Measurements from ENCODE around the gene CSNK2A1. TPM values are rescaled to one million over a fixed set of nuclear protein-coding genes. Genes with fewer than 3 reads are reported as not detected.

CSNK2A1 gene
- polyA plus RNA-seq, 3 donors = 31.7 to 55.5 (median 35.2) TPM

DNA sequence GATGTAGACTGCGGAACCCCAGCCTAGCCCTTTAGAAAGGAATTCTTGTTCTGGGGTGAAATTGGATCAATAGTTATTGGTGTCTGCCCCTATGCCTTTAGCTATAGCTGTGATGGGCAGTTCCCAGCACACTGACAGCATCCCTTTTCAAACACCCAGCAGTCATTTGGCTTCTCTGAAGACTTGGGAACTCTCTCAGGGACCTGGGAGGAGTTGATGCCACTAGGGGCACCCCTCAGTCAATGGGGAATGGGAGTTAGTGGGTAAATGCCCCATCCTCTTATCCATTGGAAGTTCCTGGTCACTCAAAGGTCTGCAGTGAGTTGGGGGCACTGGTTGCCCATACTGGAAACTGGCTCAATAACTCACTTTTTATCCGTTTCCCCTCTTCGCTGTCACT lies 31.6 kb upstream of the CSNK2A1 start:
- H3K4me3 ChIP-seq (replicated peaks in 1 of 3; ENCODE audit: low read depth in 2 of 3, low read length in 3 of 3) = no peak overlapping the region
- peaks cover 0 to 26% of the 10 kb centered on the region in 2 donors for H3K27me3 ChIP-seq (ENCODE audit: control insufficient read depth in 2 of 2, insufficient read depth in 2 of 2, low read length in 2 of 2)
- H2AFZ ChIP-seq (ENCODE audit: insufficient read depth, low read depth, low read length, poor library complexity, severe bottlenecking) = no peak overlapping the region
- DNase-seq = no peak
- no CpG with 5 or more reads among the region's 3 CpGs for WGBS (ENCODE audit: insufficient coverage)
- H3K36me3 Mint-ChIP-seq = no peaks in the 10 kb centered on the region
- TF ChIP-seq, protein P1, sequence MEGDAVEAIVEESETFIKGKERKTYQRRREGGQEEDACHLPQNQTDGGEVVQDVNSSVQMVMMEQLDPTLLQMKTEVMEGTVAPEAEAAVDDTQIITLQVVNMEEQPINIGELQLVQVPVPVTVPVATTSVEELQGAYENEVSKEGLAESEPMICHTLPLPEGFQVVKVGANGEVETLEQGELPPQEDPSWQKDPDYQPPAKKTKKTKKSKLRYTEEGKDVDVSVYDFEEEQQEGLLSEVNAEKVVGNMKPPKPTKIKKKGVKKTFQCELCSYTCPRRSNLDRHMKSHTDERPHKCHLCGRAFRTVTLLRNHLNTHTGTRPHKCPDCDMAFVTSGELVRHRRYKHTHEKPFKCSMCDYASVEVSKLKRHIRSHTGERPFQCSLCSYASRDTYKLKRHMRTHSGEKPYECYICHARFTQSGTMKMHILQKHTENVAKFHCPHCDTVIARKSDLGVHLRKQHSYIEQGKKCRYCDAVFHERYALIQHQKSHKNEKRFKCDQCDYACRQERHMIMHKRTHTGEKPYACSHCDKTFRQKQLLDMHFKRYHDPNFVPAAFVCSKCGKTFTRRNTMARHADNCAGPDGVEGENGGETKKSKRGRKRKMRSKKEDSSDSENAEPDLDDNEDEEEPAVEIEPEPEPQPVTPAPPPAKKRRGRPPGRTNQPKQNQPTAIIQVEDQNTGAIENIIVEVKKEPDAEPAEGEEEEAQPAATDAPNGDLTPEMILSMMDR (IDR thresholded peaks at IDR 0.05) = no peak
- H3K4me2 ChIP-seq (replicated peaks; ENCODE audit: extremely low read depth, low read length, poor library complexity, severe bottlenecking) = no peak overlapping the region
- H3K9me3 Mint-ChIP-seq = peaks cover 0 to 1% (median 0%) of the 10 kb centered on the region in 7 donors
- no peaks in the 10 kb centered on the region for H3K79me2 ChIP-seq (ENCODE audit: insufficient read depth, low read length)
- no peak overlapping the region for H3K4me3 Mint-ChIP-seq
- no peaks in the 10 kb centered on the region for H3K4me1 ChIP-seq (ENCODE audit: control insufficient read depth in 1 of 2, insufficient read depth in 2 of 2, low read length in 2 of 2)
- intact Hi-C loops (cut with micrococcal nuclease) = no loop called here
- no peak overlapping the region for H3K9ac ChIP-seq (ENCODE audit: insufficient read depth, low read length, poor library complexity, severe bottlenecking)
- H4K20me1 ChIP-seq (ENCODE audit: insufficient read depth, low read length) = no peaks in the 10 kb centered on the region
- peaks cover 6% of the 10 kb centered on the region for H3K4me1 Mint-ChIP-seq
- H3K27ac ChIP-seq (ENCODE audit: low read depth in 1 of 2, low read length in 2 of 2) = no peak overlapping the region
- H3K36me3 ChIP-seq (replicated peaks in 1 of 2; ENCODE audit: control insufficient read depth in 1 of 2, insufficient read depth in 2 of 2, low read length in 2 of 2) = no peaks in the 10 kb centered on the region
- H3K27ac Mint-ChIP-seq = no peak overlapping the region
- H3K27me3 Mint-ChIP-seq (ENCODE audit: low read depth in 3 of 3) = peaks cover 24 to 36% (median 27%) of the 10 kb centered on the region in 3 donors
- H3K9me3 ChIP-seq (replicated peaks in 1 of 2; ENCODE audit: control insufficient read depth in 1 of 2, insufficient read depth in 1 of 2, low read length in 2 of 2) = no peaks in the 10 kb centered on the region

DNA sequence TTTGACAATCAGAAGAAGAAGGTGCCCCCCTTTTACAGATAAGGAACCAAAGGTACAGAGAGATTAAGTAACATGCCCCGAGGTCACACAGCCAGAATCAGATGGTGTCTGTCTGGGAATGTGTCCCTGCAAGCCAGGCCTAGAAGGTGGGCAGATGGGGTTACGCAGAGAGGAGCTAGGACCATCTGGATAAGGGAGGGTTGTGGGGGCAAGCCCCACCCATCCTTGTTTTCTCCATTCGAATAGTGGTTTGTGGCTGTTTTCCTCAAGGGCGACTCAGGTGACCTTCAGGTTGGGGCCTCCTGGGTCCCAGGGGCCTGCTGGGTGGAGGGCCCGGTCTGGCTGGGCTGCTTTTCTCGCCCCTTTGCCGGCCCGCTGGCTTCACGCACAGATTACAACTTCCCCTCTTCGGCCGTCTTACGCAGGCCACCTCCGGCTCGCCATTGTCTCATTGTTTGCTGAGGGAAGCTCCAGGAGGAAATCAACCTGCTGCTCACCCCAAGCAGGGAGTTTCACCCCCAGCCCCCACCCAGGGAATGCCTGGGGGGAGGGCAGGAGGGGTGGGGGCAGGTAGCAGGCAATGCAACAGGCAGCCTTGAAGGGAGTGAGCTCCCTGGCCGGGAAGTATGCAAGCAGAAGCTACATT lies 30.8 kb upstream of the CSNK2A1 start:
- peaks cover 25 to 40% (median 29%) of the 10 kb centered on the region in 3 donors for H3K27me3 Mint-ChIP-seq (ENCODE audit: low read depth in 3 of 3)

More for the DNA sequence above, 30.8 kb upstream of the CSNK2A1 start:
- H3K27ac ChIP-seq (ENCODE audit: low read depth in 1 of 2, low read length in 2 of 2) = no peak overlapping the region
- H3K27ac Mint-ChIP-seq = no peak overlapping the region
- no peaks in the 10 kb centered on the region for H4K20me1 ChIP-seq (ENCODE audit: insufficient read depth, low read length)
- WGBS (ENCODE audit: insufficient coverage) = 80% methylated on average over 3 of the region's 15 CpGs
- H3K79me2 ChIP-seq (ENCODE audit: insufficient read depth, low read length) = no peaks in the 10 kb centered on the region
- H3K9me3 Mint-ChIP-seq = peaks cover 0 to 1% (median 0%) of the 10 kb centered on the region in 7 donors
- no peak overlapping the region for H3K4me3 Mint-ChIP-seq
- no peaks in the 10 kb centered on the region for H3K36me3 ChIP-seq (replicated peaks in 1 of 2; ENCODE audit: control insufficient read depth in 1 of 2, insufficient read depth in 2 of 2, low read length in 2 of 2)
- H3K4me2 ChIP-seq (replicated peaks; ENCODE audit: extremely low read depth, low read length, poor library complexity, severe bottlenecking) = no peak overlapping the region
- H3K4me1 Mint-ChIP-seq = peaks cover 6% of the 10 kb centered on the region
- peaks cover 0 to 26% of the 10 kb centered on the region in 2 donors for H3K27me3 ChIP-seq (ENCODE audit: control insufficient read depth in 2 of 2, insufficient read depth in 2 of 2, low read length in 2 of 2)
- no peak overlapping the region for H2AFZ ChIP-seq (ENCODE audit: insufficient read depth, low read depth, low read length, poor library complexity, severe bottlenecking)
- no peak for DNase-seq
- intact Hi-C loops (cut with micrococcal nuclease) = no loop called here
- H3K4me1 ChIP-seq (ENCODE audit: control insufficient read depth in 1 of 2, insufficient read depth in 2 of 2, low read length in 2 of 2) = no peaks in the 10 kb centered on the region
- H3K9ac ChIP-seq (ENCODE audit: insufficient read depth, low read length, poor library complexity, severe bottlenecking) = no peak overlapping the region
- H3K9me3 ChIP-seq (replicated peaks in 1 of 2; ENCODE audit: control insufficient read depth in 1 of 2, insufficient read depth in 1 of 2, low read length in 2 of 2) = no peaks in the 10 kb centered on the region
- TF ChIP-seq, protein P1 (IDR thresholded peaks at IDR 0.05) = no peak
- H3K4me3 ChIP-seq (replicated peaks in 1 of 3; ENCODE audit: low read depth in 2 of 3, low read length in 3 of 3) = no peak overlapping the region
- H3K36me3 Mint-ChIP-seq = no peaks in the 10 kb centered on the region
